ENCODE results near the gene CCDC149.
A peak's percentile ranks its signal among the peaks of the same experiment; 100 is the strongest.

Gene CCDC149

GRCh38 chr4:24772952-24773351, 139.9 kb downstream of the CCDC149 start:
- no peak for DNase-seq

GRCh38 chr4:24772061-24772705, 140.7 kb downstream of the CCDC149 start:
- DNase-seq: peak; percentile 32

DNA sequence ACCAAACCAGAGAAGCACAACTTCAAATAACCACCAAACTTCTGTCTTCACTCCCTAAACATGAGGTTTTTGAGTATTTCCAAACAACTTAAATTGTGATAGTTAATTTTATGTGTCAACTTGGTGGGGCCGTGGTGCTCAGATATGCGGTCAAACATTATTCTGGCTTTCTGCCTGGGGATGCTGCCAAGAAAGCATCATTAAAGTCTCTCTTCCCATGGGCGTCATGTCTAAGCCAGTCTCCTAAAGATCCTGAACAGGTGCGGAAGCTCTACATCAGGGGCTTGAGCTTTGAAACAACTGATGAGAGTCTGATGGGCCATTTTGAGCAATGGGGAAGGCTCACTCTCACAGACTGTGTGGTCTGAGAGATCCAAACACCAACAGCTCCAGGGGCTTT, 141.6 kb downstream of the CCDC149 start:
- DNase-seq: peak; percentile 37

GRCh38 chr4:24770667-24771066, 142.2 kb downstream of the CCDC149 start:
- no peak for DNase-seq

GRCh38 chr4:24770032-24770584, 142.7 kb downstream of the CCDC149 start:
- peak; percentile 95 for DNase-seq

DNA sequence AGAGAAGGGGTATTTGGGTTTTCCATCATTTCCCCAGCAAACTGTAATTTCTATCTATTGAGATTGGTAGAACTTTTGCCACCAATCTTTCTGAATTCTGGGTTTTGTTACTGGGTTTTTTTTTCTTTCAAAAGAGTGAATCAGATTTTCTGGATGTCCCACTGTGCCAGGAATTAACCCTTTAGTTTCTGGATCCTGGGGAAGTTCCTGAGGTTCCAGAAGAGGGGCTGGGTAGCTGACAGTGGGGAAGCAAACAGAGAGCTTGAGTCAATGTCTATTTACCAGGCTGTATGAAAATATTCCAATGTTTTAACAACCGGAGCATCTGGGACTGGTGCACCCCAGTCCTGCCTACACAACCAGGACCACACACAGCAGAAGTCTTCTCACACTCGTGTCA, 143.3 kb downstream of the CCDC149 start:
- DNase-seq: peak; percentile 58

DNA sequence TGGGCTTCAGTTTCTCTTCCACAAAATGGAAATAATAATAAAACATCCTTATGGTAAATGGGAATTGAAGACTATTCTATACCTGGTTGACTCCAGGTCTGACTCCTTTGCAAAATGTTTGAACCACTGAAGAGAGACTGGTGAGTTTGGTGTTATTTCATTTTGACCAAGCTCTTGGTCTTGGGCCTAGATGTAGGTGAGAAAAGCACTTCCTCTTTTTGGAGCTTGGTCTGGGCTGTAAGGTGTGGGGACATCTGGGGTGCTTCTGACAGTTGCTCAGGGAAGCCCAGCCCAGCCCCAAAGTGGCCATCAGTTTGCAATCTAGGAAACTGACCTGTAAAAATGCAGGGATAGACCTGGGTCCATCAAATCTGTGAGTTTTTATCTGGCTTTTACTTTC, 144.2 kb downstream of the CCDC149 start:
- DNase-seq: no peak

GRCh38 chr4:24768006-24768405, 144.8 kb downstream of the CCDC149 start:
- DNase-seq: no peak

GRCh38 chr4:24765376-24765988, 147.4 kb downstream of the CCDC149 start:
- DNase-seq: peak; percentile 53

DNA sequence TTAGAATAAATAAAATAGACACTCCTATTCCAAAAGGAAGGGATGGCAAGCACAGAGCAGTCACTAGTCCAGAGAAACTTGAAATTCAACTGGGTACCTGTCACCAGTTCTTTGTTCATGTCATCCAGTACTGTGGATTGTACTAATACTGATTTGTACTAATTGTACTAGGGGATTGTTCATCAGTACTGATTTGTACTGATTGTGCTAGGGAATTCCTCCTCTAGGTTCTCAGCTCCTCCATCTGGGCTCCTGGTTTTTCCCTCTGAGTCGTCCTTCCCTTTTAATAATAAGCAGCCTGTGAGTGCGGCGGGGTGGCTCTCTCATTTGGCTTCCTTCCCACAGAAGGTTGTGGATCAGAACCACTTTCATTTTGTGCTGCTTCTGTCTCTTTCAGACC, 148.5 kb downstream of the CCDC149 start:
- no peak for DNase-seq

DNA sequence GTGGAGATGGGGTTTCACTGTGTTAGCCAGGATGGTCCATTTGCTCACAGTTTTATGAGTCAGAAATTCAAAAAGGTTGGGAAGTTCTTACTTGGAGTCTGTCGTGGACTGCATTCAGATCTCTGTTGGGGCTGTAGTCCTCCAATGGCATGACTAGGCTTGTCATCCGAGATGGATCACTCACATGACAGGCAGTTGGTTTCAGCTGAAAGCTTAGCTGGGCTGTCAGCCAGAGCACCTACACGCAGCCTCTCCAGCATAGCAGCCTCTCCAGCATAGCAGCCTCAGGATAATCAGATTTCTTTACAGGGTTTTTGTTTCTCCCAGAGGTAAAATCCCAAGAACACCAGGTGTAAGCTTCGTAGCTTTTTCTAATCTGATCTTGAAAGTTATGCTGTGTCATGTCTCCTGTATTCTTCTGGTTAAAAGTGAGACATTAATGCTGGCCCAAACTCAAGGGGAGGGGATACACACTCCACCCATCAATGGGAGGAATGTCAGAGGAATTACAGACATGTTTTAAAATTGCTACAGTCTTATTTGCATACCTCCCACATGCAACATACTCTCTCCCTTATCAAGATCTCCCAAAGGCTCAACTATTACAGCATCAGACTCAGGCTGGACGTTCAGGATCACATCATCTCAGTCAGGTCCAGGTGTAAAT, 149.1 kb downstream of the CCDC149 start:
- DNase-seq: peak; percentile 83
